GM19043 (cell line): ENCODE data around the gene PRRT1B.

ENCODE experiments used
- ATAC-seq: cut with Tn5 transposase; IDR thresholded peaks from one replicate; pipeline ENCODE4 v1.9.1; 2021; ENCODE audit warnings: low read depth; ENCODE audit not compliant: unreplicated experiment

PRRT1B gene

GRCh38 chr9:131521822-131522221, 23.5 kb upstream of the PRRT1B start:
- no peak for ATAC-seq

GRCh38 chr9:131522257-131523085, 22.9 kb upstream of the PRRT1B start:
- ATAC-seq, result no peak

- no peak for ATAC-seq
These were observed 22.3 kb upstream of the PRRT1B start for GRCh38 chr9:131523086-131523388.

GRCh38 chr9:131523451-131524435, 21.6 kb upstream of the PRRT1B start:
- no peak for ATAC-seq

GRCh38 chr9:131524665-131525315, 20.5 kb upstream of the PRRT1B start:
- ATAC-seq, result no peak

GRCh38 chr9:131525643-131526565, 19.4 kb upstream of the PRRT1B start:
- ATAC-seq, result no peak

- no peak for ATAC-seq
These were observed 17.1 kb upstream of the PRRT1B start for GRCh38 chr9:131528186-131528585.

- no peak for ATAC-seq
These were observed 16.3 kb upstream of the PRRT1B start for GRCh38 chr9:131528886-131529505.

- ATAC-seq, result no peak
These were observed 15.5 kb upstream of the PRRT1B start for GRCh38 chr9:131529597-131530545.

- ATAC-seq, result peak; percentile 22
These were observed 14.8 kb upstream of the PRRT1B start for GRCh38 chr9:131530546-131530919.

- ATAC-seq, result peak; percentile 73
These were observed 14.1 kb upstream of the PRRT1B start, which contains the start of gene UCK1 for GRCh38 chr9:131530920-131531832. TSS of gene UCK1 (minus strand) at chr9:131531263. CDS start at chr9:131531174, 89 bp downstream.

GRCh38 chr9:131534721-131535237, 10.5 kb upstream of the PRRT1B start:
- ATAC-seq, result no peak

GRCh38 chr9:131537946-131538345, 7.4 kb upstream of the PRRT1B start:
- ATAC-seq, result no peak

- no peak for ATAC-seq
These were observed 6.0 kb upstream of the PRRT1B start for GRCh38 chr9:131539223-131539923.

- no peak for ATAC-seq
These were observed 2.2 kb upstream of the PRRT1B start for GRCh38 chr9:131543141-131543540.

- ATAC-seq, result no peak
These were observed 538 bp downstream of the PRRT1B start for GRCh38 chr9:131545786-131546335.
